A673 (cell line): ENCODE data around the gene CXorf49. TPM values are rescaled to one million over a fixed set of nuclear protein-coding genes. Genes with fewer than 3 reads are reported as not detected.

Experiments
- BruUV-seq: library from RNA; stranded (reverse); fragments of 400-500 nt; replicated peaks from 2 replicates; lab custom pipeline; 2021; lab: Mats Ljungman, UMichigan
- CTCF ChIA-PET: fragments of 300-600 bp; sonication (Branson Sonifier 250); formaldehyde crosslinking; loops from one replicate; lab custom pipeline; 2022; ENCODE audit warnings: antibody characterized with exemption; lab: Charles Lee
- POLR2A ChIA-PET: fragments of 300-600 bp; sonication (Branson Sonifier 250); formaldehyde crosslinking; loops from one replicate; lab custom pipeline; 2022; ENCODE audit warnings: antibody characterized with exemption; ENCODE audit not compliant: low non-redundant PET; lab: Charles Lee
- DNase-seq: peaks from one replicate; pipeline ENCODE4 v3.0.0-alpha.2; 2015; ENCODE audit warnings: low spot score
- H3K27ac ChIP-seq: fragments of 200-600 bp; sonication (generic); 2 replicates; pipeline ENCODE4 v1.5.1; 2016; ENCODE audit warnings: mixed run types, low read depth, mild to moderate bottlenecking, mixed read lengths, antibody characterized with exemption, low read length; ENCODE audit not compliant: poor library complexity, severe bottlenecking
- H3K27me3 ChIP-seq: fragments of 200-600 bp; sonication (generic); replicated peaks from 2 replicates; pipeline ENCODE4 v1.6.1; 2017; ENCODE audit warnings: mixed run types, low read depth, mild to moderate bottlenecking, mixed read lengths, antibody characterized with exemption, low read length; ENCODE audit not compliant: insufficient read depth, poor library complexity
- H3K36me3 ChIP-seq: fragments of 200-600 bp; sonication (generic); 2 replicates; pipeline ENCODE4 v1.6.1; 2016; ENCODE audit warnings: mixed run types, mild to moderate bottlenecking, mixed read lengths, antibody characterized with exemption, low read length; ENCODE audit not compliant: insufficient read depth, poor library complexity, severe bottlenecking
- H3K4me1 ChIP-seq: fragments of 200-600 bp; sonication (generic); 2 replicates; pipeline ENCODE4 v1.6.1; 2017; ENCODE audit warnings: mixed run types, mild to moderate bottlenecking, mixed read lengths, antibody characterized with exemption, low read length; ENCODE audit not compliant: insufficient read depth, poor library complexity, severe bottlenecking
- H3K4me3 ChIP-seq: fragments of 200-600 bp; sonication (generic); 2 replicates; pipeline ENCODE4 v1.5.1; 2016; ENCODE audit warnings: low read depth, mixed run types, mild to moderate bottlenecking, mixed read lengths, low read length; ENCODE audit not compliant: poor library complexity, severe bottlenecking
- H3K9me3 ChIP-seq: fragments of 200-600 bp; sonication (generic); 2 replicates; pipeline ENCODE4 v1.6.1; 2016; ENCODE audit warnings: mixed run types, low read depth, mild to moderate bottlenecking, mixed read lengths, antibody characterized with exemption, low read length; ENCODE audit not compliant: poor library complexity, severe bottlenecking
- EZH2 ChIP-seq: fragments of 200-600 bp; sonication (generic); IDR thresholded peaks from 2 replicates; pipeline ENCODE4 v1.6.1; 2017; ENCODE audit warnings: borderline replicate concordance, low read depth, mild to moderate bottlenecking, mixed read lengths, antibody characterized with exemption, low read length; ENCODE audit not compliant: poor library complexity, severe bottlenecking
- intact Hi-C: fragments of 100-400 bp; cut with micrococcal nuclease; formaldehyde crosslinking; loops from one replicate; pipeline ENCODE4 v1.10.0; 2022; ENCODE audit not compliant: unreplicated experiment
- total RNA-seq: library from RNA; stranded (reverse); gene quantifications from 2 replicates; pipeline ENCODE4 v1.2.3, GENCODE V29; 2021
- TF ChIP-seq, protein P1 (sequence below): fragments of 300-800, 200-600 bp; sonication (generic); conservative IDR thresholded peaks from 2 replicates; pipeline ENCODE4 v1.5.1; 2017; ENCODE audit warnings: low read depth, mild to moderate bottlenecking, antibody characterized with exemption, low read length, moderate library complexity, mixed read lengths

CXorf49 gene
- total RNA-seq, 1 experiment from 2014 or later: not detected

GRCh38 chrX:71669492-71669891 is 48.6 kb downstream of the CXorf49 start:
- H3K4me1 ChIP-seq: no peaks in the 10 kb centered on the region
- CTCF ChIA-PET: no interaction called here
- no peaks in the 10 kb centered on the region for H3K9me3 ChIP-seq
- no peak overlapping the region for H3K27ac ChIP-seq
- no peaks in the 10 kb centered on the region for H3K36me3 ChIP-seq
- POLR2A ChIA-PET: no interaction called here
- H3K4me3 ChIP-seq: no peak overlapping the region
- intact Hi-C loops: no loop called here
- TF ChIP-seq, protein P1, sequence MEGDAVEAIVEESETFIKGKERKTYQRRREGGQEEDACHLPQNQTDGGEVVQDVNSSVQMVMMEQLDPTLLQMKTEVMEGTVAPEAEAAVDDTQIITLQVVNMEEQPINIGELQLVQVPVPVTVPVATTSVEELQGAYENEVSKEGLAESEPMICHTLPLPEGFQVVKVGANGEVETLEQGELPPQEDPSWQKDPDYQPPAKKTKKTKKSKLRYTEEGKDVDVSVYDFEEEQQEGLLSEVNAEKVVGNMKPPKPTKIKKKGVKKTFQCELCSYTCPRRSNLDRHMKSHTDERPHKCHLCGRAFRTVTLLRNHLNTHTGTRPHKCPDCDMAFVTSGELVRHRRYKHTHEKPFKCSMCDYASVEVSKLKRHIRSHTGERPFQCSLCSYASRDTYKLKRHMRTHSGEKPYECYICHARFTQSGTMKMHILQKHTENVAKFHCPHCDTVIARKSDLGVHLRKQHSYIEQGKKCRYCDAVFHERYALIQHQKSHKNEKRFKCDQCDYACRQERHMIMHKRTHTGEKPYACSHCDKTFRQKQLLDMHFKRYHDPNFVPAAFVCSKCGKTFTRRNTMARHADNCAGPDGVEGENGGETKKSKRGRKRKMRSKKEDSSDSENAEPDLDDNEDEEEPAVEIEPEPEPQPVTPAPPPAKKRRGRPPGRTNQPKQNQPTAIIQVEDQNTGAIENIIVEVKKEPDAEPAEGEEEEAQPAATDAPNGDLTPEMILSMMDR: no peak
- TF ChIP-seq EZH2: no peak
- no peaks in the 10 kb centered on the region for H3K27me3 ChIP-seq
- BruUV-seq: no TSS peak
- DNase-seq: no peak

DNA sequence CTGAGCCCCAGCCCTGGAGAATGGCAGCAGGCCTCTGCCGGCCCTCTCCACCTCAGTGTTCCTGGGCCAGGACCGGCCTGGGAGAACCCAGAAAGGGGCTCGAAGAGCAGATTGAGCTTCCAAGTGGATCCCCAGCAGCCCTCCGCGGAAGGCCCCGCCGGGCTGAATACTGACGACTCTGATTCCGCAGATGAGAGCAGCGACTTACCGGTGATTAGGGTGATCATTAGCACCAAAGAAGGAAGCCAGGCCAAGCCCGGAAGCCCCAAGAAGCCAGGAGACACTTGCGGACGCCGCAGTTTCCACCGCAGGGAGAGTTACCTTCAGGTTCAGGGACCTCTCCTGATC is 49.9 kb downstream of the CXorf49 start:
- ChIA-PET POLR2A (no interaction called here), CTCF (no interaction called here)
- BruUV-seq: no TSS peak

DNA sequence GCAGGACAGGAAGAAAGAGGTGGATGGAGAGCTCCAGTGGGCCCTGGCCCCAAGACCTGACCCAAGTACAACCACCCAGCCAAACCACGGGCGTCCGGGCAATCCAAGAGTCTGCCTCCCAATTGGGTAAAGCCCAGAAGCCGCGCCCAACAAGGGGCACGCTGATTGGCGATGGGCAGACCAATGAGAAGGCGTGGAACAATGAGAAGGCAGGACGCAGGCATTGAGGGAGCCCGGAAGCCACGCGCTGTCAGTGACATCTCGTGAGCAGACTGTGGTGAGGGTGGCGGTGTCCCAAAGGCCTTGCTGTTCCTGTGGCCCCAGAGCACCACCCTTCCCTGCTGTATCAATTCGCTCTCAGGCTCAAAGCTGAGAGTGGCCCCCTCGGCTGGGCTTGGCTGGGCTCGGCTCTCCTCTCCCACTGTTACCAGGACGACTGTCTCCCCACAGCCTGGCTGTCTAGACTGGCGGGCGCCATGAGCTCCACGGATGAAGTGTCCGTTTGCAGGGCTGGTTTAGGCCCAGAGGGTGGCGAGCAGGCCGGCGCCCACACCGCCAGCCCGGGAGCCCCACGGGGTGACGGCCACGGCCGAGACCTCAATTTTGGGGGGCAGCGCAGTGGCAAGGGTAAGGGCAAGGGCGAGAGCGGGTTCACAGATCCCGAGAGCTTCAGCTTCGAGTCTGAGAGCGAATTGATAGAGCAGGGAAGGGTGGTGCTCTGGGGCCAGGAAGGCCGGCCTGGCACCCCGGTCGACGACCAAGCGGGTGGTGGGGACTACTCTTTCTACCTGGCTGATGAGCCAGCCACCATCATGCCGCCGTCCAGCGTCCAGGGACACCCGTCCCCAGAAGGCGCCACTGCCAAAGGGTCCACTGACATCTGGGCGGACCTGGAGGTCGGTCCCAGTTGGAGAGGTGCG is 50.5 kb downstream of the CXorf49 start, which contains the start of gene LOC101059915:
LOC101059915 (plus strand) TSS at position 219 of the 920 bp plus-strand sequence.
- Histone ChIP-seq H3K4me1 (no peaks in the 10 kb centered on the region), H3K36me3 (no peaks in the 10 kb centered on the region), H3K4me3 (no peak within 1 kb of the TSS), H3K27me3 (no peaks in the 10 kb centered on the region), H3K27ac (no peak within 1 kb of the TSS), H3K9me3 (no peaks in the 10 kb centered on the region)
- intact Hi-C loops: no loop called here
- DNase-seq: no peak
- ChIA-PET POLR2A (no interaction called here), CTCF (no interaction called here)
- BruUV-seq: no TSS peak
- TF ChIP-seq EZH2: no peak
- TF ChIP-seq, protein P1: no peak

More for the DNA sequence above, 49.9 kb downstream of the CXorf49 start:
- Histone ChIP-seq H3K4me1 (no peaks in the 10 kb centered on the region), H3K27ac (no peak overlapping the region), H3K27me3 (no peaks in the 10 kb centered on the region), H3K9me3 (no peaks in the 10 kb centered on the region), H3K4me3 (no peak overlapping the region), H3K36me3 (no peaks in the 10 kb centered on the region)
- no peak for TF ChIP-seq EZH2
- TF ChIP-seq, protein P1: no peak
- no peak for DNase-seq
- intact Hi-C loops: no loop called here
